ENCODE data around the gene SLC36A1.

DNA sequence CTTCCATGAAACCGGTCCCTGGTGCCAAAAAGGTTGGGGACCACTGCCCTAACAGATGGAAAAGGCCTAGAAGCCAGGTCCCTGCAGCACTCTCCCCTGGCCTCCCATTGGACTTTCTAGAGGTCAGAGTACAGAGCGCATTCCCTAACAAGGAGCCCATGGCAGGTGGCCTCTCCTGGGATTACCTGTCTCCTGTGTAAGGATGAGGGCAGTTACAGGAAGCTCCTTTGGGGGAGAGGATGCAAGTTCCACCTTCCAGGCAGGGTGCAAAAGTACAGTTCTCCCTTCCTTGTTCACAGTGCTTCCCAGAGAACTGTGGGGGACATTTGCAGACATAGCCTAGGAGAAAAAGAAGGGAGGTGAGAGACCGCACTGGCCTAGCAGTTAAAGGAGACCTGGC is 62.4 kb downstream of the SLC36A1 start:
- TF ChIP-seq, protein P1, sequence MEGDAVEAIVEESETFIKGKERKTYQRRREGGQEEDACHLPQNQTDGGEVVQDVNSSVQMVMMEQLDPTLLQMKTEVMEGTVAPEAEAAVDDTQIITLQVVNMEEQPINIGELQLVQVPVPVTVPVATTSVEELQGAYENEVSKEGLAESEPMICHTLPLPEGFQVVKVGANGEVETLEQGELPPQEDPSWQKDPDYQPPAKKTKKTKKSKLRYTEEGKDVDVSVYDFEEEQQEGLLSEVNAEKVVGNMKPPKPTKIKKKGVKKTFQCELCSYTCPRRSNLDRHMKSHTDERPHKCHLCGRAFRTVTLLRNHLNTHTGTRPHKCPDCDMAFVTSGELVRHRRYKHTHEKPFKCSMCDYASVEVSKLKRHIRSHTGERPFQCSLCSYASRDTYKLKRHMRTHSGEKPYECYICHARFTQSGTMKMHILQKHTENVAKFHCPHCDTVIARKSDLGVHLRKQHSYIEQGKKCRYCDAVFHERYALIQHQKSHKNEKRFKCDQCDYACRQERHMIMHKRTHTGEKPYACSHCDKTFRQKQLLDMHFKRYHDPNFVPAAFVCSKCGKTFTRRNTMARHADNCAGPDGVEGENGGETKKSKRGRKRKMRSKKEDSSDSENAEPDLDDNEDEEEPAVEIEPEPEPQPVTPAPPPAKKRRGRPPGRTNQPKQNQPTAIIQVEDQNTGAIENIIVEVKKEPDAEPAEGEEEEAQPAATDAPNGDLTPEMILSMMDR (IDR thresholded peaks at IDR 0.05) = no peak
- no peak for TF ChIP-seq POLR2A (IDR thresholded peaks at IDR 0.05)
